ENCODE measurements around the gene TBXAS1.

DNA sequence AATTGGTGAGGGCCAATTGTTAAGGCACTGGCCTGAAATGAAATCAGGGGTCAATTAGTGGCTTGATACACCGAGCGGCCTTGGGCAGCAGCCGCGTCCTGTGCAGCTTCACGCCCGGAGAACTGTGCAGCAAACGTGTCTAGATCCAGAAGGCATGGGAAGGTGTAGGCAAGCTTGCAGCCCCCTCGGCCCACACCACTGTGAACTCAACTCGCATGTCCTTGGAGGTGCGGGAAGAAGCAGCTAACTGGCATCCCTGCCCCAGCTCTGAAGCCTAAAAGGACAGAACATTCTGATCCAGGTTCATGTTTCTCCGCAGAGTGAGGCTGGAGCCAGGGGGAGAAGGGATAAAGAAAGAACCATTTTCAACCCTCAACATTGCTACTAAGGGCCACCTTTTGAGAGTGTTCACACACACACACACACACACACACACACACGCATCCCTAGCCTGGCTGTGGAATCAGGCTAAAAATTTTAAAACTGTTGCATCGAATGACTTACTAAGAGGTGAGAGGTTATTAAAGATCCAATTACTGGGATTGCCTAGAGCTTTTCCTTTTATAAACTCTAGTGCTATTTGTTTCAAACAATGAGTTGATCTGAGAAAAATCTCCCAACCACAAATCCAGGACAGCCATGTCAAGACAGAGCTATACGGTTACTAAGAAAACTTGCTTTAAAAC lies 129.7 kb downstream of the TBXAS1 start:
- TF ChIP-seq, protein P1, sequence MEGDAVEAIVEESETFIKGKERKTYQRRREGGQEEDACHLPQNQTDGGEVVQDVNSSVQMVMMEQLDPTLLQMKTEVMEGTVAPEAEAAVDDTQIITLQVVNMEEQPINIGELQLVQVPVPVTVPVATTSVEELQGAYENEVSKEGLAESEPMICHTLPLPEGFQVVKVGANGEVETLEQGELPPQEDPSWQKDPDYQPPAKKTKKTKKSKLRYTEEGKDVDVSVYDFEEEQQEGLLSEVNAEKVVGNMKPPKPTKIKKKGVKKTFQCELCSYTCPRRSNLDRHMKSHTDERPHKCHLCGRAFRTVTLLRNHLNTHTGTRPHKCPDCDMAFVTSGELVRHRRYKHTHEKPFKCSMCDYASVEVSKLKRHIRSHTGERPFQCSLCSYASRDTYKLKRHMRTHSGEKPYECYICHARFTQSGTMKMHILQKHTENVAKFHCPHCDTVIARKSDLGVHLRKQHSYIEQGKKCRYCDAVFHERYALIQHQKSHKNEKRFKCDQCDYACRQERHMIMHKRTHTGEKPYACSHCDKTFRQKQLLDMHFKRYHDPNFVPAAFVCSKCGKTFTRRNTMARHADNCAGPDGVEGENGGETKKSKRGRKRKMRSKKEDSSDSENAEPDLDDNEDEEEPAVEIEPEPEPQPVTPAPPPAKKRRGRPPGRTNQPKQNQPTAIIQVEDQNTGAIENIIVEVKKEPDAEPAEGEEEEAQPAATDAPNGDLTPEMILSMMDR (IDR thresholded peaks at IDR 0.05; ENCODE audit: insufficient read depth, low read length, poor library complexity, severe bottlenecking): no peak
- no peak for TF ChIP-seq EZH2phosphoT487 (conservative IDR thresholded peaks at IDR 0.05; ENCODE audit: low read length)
